HK-2 (cell line): ENCODE results near the gene HNRNPM.
A peak's percentile ranks its signal among the peaks of the same experiment; 100 is the strongest.
"Not testable (repeated sequence)": the region's sequence is repeated elsewhere in the genome, so short reads cannot be mapped to it uniquely, and the experiment has no call there.

Experiments used
- DNase-seq: peaks from one replicate; pipeline ENCODE4 v3.0.0-alpha.2; 2018; ENCODE audit not compliant: unreplicated experiment

The HNRNPM gene, protein sequence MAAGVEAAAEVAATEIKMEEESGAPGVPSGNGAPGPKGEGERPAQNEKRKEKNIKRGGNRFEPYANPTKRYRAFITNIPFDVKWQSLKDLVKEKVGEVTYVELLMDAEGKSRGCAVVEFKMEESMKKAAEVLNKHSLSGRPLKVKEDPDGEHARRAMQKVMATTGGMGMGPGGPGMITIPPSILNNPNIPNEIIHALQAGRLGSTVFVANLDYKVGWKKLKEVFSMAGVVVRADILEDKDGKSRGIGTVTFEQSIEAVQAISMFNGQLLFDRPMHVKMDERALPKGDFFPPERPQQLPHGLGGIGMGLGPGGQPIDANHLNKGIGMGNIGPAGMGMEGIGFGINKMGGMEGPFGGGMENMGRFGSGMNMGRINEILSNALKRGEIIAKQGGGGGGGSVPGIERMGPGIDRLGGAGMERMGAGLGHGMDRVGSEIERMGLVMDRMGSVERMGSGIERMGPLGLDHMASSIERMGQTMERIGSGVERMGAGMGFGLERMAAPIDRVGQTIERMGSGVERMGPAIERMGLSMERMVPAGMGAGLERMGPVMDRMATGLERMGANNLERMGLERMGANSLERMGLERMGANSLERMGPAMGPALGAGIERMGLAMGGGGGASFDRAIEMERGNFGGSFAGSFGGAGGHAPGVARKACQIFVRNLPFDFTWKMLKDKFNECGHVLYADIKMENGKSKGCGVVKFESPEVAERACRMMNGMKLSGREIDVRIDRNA

DNA sequence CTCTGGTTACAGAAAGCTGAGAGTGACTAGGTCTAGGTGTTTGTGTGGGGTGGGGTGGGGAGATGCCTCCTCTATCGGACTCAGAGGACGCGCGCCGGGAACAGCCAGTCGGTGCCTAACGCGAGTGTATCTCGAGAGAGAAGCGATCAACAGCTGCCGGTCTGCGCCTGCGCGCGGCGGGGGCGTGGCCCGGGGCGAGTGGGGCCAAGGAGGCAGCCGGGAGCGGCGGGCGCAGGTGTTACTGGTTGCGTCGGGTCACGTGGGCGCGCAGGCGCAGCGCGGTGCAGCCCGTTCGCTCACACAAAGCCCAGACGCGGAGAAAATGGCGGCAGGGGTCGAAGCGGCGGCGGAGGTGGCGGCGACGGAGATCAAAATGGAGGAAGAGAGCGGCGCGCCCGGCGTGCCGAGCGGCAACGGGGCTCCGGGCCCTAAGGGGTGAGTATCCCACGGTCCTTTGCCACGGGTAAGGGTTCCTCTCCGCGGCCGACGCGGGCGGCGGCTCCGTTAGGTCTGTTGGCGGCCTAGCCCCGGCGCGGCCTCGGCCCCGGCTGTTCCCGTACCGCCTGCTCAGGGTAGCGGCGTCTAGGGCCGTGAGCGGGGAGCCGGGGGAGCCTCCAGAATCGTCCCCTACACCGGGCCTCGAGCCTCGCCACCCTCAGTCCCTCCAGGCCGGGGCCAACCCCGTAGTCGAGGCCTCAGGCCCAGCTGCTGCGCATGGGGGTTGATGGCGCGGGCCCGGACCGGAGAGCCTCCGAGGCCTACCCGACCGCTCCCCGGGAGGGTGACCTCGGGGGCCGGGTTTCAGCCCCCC is at the start of gene HNRNPM:
Gene HNRNPM, plus strand, starts transcription at position 299 of the 811 bp plus-strand sequence. Its CDS starts 24 bp downstream, at position 323.
- peak; percentile 99 for DNase-seq

DNA sequence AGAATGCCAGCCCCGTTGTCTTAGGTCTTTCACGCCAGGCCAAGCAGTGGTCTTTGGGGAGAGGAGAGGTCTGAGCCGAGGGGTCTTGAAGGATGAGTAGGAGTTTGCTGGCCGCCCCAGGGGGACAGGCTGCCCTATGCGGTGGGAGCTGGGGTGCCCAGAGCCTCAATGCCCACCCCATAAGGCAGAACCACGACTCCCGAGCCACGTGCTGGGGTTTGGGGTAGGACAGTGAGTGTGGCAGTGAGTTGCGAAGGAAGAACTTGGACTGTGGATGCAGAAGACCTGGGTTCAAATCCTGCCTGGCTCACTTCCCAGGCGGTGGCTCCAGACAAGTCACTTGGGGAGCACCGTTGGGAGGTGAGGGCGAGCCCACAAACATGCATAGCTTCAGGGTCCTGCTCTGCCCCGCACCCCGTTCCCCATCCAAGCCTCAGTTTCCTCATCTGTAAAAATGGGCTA is 49.1 kb upstream of the HNRNPM start:
- no peak for DNase-seq

DNA sequence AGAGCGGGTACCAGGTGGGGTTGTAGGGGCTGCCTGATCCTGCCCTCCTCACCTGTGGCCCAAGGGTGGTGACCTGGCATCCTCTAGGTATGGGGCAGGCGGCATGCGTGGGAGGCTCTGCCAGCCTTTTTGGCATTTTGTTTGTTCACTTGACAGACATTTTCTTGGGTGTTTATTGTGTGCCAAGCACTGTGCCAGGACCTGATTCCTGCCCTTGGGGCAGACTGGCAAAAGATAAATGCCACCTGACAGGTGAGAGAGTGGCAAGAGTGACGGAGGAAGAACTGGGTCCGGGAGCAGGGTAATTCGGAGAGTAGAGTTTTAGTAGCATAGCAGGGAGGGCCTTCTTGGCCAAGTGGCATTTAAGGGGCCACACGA is 48.6 kb upstream of the HNRNPM start:
- no peak for DNase-seq

DNA sequence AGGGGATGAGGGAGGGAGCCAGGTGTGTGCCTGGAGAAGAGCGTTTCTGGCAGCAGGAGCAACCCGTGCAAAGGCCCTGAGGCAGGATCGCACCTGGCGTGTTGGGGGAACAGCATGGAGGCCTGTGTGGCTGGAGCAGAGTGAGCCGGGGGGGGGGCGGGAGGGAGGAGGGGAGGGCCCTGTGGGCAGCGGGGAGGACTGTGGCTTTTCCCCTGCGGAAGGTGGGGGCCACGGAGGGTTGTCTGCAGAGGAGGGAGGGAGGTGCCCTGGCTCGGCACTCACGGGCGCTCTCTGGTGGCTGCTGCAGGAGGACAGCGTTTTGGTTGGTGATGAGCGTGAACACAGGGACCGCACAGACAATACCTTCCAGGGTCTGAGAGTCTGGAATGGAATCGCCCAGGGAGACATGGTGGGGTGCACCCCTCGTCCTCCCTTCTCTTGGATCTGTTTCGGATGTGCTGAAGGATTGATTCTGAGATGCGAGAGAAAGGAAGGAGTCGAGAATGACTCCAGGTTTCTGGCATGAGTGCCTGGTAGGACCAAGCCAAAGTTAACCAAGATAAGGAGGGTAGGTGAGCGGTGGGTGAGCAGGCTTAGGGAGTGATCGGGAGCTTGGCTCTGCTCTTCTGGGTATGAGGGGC is 48.1 kb upstream of the HNRNPM start:
- peak; percentile 63 for DNase-seq

DNA sequence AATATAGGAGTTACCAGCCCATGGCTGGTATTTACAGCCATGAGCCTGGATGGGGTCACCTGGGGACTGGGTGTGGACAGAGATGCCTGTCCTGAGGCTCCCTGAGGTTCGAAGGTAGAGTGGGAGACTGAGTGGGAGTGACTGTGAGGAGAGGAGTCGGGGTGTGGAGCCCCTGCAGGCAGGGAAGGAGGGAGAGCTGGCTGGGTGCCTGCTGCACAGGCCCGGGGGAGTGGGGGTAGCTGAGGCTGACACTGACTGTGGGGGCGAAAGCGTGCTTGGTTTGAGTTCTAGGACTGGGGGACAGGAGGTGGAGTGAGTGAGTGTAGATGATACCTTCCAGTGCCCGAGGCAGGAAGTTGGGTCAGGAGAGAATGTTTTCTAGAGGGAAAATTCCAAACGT is 47.5 kb upstream of the HNRNPM start:
- peak; percentile 18 for DNase-seq

DNA sequence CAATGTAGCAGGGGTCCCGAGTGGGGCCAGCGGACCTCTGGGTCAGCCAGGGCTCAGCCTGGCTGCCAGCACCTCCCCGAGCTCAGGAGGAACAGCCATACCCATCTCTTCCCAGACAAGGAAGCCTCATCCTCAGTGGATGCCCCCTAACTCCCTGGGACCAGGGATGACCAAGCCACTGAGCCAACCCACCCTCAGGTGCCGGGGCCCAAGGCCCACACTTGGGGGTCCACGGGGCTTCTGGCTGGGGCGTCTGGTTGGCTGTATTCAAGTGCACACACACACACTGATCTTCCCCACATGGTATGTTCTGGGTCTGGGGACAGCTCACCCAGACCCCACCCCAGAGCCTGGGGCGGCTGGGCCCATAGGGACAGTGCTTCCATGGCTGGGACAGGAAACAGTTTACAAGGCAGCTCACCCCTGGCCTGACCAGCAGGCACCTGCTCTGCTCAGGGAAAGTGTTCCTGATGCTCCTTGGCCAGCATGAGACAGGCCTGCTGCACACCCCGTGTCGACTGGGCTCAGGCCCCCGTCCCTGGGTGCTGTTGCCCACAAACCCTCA is 46.9 kb upstream of the HNRNPM start:
- no peak for DNase-seq

DNA sequence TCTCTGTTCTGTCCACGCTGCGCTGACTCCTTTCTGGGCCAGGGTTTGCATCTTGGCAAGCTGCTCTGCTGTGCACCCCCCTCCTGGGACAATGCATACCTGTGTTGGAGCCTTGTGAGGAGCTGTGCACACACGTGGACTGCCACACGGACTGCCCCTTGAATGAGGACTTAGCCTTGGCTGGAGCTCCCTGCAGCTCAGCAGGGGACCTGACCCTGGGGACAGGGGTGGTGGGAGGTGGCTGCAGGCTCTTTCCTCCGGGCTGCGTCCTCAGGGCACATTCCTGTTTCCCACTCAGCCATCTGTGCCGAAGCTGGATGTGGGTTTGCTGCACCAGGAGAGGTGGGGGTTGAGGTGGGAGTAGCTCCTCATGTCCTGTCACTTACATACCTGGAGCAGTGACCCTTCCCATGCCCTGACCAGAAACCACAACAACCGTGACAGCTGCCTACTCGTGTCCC is 46.4 kb upstream of the HNRNPM start:
- peak; percentile 69 for DNase-seq

DNA sequence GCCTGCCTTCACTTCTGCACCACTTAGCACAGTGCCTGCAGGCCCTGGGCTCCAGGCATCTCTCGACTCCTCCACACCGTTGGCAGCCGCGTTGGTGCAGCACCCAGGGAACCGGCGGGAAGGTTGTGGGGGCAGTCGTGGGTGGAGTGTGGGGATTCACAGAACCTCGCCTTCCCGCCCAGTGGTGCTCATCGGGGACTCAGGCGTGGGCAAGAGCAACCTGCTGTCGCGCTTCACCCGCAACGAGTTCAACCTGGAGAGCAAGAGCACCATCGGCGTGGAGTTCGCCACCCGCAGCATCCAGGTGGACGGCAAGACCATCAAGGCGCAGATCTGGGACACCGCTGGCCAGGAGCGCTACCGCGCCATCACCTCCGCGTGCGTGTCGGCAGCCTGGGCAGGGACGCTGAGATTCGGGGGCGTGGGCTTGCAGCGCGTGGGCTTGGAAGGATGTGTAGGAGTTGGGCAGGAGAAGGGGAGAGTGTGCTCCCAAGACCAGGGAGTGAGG is 45.0 kb upstream of the HNRNPM start:
- DNase-seq: no peak

DNA sequence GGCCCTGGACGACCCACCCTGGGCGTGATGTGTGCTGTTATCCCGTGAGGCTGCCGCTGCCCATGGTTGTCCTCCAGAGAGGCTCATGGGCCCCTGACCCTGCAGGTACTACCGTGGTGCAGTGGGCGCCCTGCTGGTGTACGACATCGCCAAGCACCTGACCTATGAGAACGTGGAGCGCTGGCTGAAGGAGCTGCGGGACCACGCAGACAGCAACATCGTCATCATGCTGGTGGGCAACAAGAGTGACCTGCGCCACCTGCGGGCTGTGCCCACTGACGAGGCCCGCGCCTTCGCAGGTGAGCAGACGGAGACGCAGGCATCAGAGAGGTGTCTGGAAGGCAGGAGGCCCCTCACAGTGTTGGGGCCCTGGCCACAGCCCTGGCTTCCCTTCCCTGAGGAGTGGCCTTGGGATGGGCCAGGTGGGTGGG is 42.8 kb upstream of the HNRNPM start:
- no peak for DNase-seq

DNA sequence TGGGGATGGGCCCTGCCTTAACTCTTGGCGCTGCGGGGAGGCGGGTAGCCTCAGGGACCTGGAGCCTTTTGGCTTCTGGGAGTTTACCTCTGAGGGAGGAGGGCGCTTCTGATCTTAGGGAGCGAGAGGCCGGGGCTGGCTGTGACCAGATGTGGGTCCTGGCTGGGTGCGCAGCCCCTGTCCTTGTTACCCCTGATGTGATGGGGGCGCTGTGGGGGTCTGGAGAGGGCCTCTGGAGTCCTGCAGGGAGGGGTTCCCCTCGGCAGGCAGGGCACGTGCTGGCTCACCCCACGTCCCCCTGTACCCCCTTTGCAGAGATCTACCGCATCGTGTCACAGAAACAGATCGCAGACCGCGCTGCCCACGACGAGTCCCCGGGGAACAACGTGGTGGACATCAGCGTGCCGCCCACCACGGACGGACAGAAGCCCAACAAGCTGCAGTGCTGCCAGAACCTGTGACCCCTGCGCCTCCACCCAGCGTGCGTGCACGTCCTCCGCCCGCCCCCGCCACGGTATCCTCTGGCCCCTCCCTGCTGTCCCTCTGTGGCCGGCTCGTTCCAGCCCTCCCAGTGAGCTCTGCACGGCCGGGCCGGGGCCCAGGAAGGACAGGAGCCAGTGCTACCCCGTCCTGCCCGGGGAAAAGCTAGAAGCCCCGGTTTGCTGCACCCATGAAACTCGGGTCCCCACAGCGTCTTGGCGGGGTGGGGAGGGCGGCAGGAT is 41.5 kb upstream of the HNRNPM start:
- DNase-seq: no peak

DNA sequence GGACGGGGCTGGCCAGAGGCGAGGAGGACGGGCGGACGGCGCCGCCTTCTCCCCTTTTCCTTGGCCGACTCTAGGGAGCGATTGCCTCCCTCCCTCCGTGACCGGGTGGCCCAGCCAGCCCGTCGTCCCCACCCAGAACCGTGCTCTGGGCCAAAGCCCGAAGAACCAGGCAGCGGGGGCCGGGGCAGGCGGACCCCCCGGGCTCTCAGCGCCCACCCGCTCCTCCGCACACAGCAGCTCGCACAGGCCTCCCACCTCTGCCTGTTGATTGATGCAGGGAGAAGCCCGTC is 41.0 kb upstream of the HNRNPM start:
- DNase-seq: no peak

DNA sequence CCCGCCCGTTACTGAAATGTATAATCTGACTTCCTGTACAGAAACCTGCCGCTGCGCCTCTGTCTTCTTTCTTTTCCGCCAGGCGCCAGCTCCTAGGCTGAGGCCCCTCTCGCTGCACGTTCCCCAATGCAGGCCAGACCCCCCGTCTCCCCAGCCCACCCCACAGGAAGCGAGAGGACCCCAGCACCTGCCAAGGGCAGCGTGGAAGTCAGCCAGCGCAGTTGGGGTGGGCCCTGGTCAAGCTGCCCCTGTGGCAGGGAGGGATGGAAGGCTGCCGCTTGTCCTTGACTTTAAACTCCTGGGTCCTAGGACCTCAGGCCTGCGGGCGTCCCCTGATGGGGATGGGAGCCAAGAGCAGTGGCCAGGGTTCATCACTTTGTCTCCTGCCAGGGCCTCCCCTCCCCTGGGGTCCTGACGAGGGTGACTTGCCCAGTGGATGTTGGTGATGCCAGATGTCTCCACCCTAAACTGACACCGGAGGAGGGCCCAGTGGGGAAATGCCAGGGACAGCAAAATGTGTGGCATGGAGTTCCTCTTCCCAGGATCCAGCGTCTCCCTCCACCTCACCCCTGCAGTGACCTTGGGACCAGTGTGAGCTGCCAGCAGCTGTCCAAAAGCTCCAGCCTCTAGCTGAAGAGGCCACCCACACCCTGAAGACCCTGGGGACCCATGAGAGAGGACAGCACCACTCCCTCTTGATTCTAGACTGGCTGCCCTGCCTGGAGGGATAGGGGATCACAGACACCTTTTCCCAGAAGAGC is 40.2 kb upstream of the HNRNPM start:
- DNase-seq: no peak

DNA sequence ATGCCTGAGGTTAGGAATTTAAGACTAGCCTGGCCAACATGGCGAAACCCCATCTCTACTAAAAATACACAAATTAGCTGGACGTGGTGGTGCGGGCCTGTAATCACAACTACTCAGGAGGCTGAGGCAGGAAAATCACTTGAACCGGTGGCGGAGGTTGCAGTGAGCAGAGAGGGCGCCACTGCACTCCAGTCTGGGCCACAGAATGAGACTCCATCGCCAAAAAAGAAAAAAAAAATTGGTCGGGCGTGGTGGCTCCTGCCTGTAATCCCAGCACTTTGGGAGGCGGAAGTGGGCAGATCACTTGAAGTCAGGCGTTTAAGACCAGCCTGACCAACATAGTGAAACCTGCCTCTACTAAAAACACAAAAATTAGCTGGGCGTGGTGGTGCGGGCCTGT is 34.1 kb upstream of the HNRNPM start:
- DNase-seq: not testable (repeated sequence)

DNA sequence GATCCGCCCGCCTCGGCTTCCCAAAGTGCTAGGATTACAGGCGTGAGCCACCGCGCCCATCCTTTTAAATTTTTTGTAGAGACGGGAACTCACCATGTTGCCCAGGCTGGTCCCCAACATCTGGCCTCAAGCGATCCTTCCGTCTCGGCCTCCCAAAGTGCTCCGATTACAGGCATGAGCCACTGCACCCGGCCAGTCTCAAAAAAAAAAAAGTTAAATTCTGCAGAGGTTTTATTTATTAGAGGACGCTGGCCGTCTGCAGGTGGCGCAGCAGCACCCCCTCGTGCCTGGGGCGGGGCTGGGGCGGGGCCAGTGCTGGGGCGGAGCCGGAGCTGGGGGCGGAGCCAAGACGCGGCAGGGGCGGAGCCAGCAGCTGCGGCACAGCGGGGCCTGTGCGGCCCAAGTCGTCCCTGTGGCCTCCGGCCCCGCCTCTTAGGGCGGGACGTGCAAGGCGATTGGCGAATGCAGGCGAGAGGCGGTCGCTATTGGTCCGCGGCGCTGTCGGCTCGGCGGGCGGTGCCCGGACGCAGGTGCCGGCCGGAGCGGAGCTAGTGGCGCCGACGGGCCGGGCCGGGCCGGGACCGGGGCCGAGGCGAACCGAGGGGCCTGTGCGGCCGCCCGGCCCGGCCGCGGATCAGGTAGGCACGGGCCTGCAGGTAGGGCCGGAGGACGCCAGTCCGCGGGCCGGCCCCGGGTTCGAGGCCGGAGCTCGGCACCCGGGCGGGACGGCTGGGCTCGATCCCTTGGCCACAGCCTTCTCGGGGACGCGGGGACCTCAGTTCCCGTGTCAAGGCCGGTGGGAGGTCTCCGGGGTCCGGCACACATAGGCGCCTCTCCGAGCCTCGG is 31.8 kb upstream of the HNRNPM start, which contains the start of gene MARCHF2:
Gene MARCHF2, plus strand, starts transcription at position 523 of the 846 bp plus-strand sequence. CDS start 8,536 bp downstream, outside the sequence.
- DNase-seq: peak; percentile 97

DNA sequence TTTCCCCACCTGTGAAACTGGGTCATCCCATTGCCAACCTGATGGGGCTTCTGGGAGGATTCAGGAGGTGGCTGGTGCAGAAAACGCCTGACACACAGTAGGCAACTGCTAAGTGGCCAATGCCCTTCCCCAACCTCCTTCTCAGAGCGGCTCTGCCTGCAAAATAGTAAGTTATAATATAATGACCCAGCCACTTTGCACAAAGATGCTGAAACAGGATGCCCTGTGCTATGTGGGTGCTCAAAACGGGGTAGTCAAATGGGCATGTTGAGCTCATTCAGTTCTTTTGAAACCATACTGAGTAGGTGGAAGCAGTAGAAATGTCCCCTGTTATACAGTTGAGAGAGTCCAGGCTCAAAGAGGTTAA is 31.2 kb upstream of the HNRNPM start:
- no peak for DNase-seq

DNA sequence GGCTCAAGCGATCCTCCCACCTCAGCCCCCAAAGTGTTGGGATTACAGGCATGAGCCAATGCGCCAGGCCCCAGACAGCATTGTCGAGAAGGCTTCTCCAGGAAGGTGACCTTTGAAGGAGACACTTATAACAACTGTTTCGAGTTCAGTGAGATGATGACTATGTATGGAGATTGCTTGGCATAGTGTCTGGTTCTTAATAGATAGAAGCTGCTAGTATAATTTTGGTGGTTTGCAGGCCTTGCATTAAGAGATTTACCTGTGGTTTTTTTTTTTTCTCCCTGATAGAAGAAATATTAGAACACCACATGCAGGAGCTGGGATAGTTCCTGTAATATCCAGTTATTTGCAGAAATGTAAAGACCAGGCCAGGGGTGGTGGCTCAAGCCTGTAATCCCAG is 28.0 kb upstream of the HNRNPM start:
- no peak for DNase-seq

DNA sequence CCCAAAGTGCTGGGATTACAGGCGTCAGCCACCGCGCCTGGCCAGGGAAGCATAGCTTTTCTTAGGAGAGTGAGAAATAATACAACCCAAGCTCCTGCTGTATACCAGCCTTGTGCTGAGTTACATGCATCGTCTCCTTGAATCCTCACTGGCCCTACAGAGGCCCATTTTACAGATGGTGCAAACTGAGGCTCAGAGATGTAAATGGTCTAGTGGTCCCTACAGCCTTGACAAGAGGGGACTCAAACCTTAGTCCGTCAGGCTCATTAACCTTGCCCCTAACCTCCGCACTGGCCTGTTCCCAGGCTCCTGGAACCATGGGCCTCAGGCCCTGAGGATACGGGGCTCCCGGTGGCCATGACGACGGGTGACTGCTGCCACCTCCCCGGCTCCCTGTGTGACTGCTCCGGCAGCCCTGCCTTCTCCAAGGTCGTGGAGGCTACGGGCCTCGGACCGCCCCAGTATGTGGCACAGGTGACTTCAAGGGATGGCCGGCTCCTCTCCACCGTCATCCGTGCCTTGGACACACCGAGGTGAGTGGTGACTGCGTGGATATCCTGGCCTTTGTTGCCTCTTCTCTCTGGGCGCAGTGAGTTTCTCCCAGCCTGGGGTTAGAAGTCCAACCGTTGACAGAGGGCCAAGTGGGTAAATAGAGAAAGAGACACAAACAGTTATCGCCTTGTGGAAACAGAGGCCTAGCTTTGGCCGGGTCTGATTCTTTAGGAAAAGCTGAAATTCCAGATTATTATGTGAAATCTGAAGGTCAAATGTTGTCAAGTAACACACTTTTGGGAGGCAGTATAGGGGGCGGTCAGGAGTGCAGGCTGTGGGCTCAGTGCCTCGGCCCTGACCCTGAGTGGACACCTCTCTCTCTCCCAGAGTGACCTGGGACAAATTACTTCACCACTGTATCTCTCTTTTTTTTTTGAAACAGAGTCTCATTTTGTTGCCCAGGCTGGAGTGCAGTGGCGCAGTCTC is 23.0 kb upstream of the HNRNPM start:
- no peak for DNase-seq

DNA sequence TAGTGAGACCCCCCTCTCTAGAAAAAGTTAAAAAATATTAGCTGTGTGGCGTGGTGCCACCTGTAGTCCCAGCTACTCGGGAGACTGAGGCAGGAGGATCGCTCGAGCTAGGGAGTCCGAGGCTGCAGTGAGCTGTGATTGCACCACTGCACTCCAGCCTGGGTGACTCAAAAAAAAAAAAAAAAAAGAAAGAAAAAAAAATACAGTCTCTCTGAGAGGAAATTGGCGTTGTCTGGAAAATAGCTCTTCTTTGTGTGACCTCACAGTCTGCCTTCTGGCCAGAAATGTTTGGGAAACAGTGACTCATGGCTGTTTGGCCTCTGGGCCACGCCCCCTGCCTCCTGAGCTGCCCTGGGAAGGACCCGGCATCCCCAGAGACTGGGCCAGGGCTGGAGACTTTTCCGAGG is 21.0 kb upstream of the HNRNPM start:
- DNase-seq: peak; percentile 84
